Esophagus squamous epithelium (tissue), 5 donors: ENCODE measurements around the gene HLCS. TPM values are rescaled to one million over a fixed set of nuclear protein-coding genes. Genes with fewer than 3 reads are reported as not detected.
A peak's percentile ranks its signal among the peaks of the same experiment; 100 is the strongest.

Experiments
- DNase-seq: peaks from one replicate; lab custom pipeline; 2025; lab: John Stamatoyannopoulos, UW
- H3K27ac ChIP-seq, 4 donors: fragments of 200-600 bp; sonication (generic); one replicate each; pipeline ENCODE4 v1.5.1; 2016 to 2019; ENCODE audit warnings: mild to moderate bottlenecking in 1 of 4
- H3K27me3 ChIP-seq, 4 donors: fragments of 200-600 bp; sonication (generic); 1 replicate in 3 of 4; 2 replicates in 1 of 4; pipeline versions ENCODE4 v1.5.1 to v1.6.0; 2017 to 2021; ENCODE audit warnings: antibody characterized with exemption in 1 of 4
- H3K36me3 ChIP-seq, 3 donors: fragments of 200-600 bp; sonication (generic); one replicate each; pipeline ENCODE4 v1.5.1; 2016 to 2019
- H3K4me1 ChIP-seq, 3 donors: fragments of 200-600 bp; sonication (generic); one replicate each; pipeline ENCODE4 v1.5.1; 2017 to 2019
- H3K4me3 ChIP-seq, 4 donors: fragments of 200-600 bp; sonication (generic); 1 replicate in 3 of 4; 2 replicates in 1 of 4; pipeline ENCODE4 v1.5.1; 2016 to 2019; ENCODE audit warnings: mild to moderate bottlenecking in 2 of 4, moderate library complexity in 1 of 4
- H3K9me3 ChIP-seq, 3 donors: fragments of 200-600 bp; sonication (generic); one replicate each; pipeline ENCODE4 v1.5.1; 2016 to 2019
- POLR2A ChIP-seq, 4 donors: fragments of 450-650 bp; IDR thresholded peaks; one replicate each; pipeline ENCODE4 v1.6.1; 2017; ENCODE audit warnings: antibody characterized with exemption in 4 of 4, mild to moderate bottlenecking in 4 of 4, moderate library complexity in 3 of 4
- WGBS, 2 donors: methylation state at CpG; one replicate each; pipeline ENCODE4 v1.1.5; 2018; 5-methylcytosine and 5-hydroxymethylcytosine counted together
- intact Hi-C: fragments of 100-400 bp; cut with DNase I; formaldehyde crosslinking; loops from one replicate; pipeline ENCODE4 v1.15.0; 2022
- total RNA-seq, 4 donors: library from RNA; depleted of rRNA; stranded (reverse); fragments of >200 nt; gene quantifications; one replicate each; pipeline ENCODE4 v1.1.0, GENCODE V29; 2016
- TF ChIP-seq, protein P1 (sequence below), 6 experiments: fragments of 450-650 bp in 4 of 6; fragments of 200-600 bp in 2 of 6; sonication (generic) in 2 of 6; IDR thresholded peaks; one replicate each; pipeline ENCODE4 v1.5.1; 2016 to 2019; ENCODE audit warnings: antibody characterized with exemption in 6 of 6, mild to moderate bottlenecking in 4 of 6, moderate library complexity in 4 of 6
- donor health status: DM: yes; HTN: yes; CAD: no.

The HLCS gene
- total RNA-seq, 4 donors from 2014 or later = 6.3 to 19.5 (median 13.5) TPM

- H3K36me3 ChIP-seq = peaks cover 0 to 3% (median 0%) of the 10 kb centered on the region in 3 donors
- 21 to 32% methylated on average over 14 to 19 of the region's 34 CpGs for WGBS, 2 donors
- peaks cover 0 to 21% (median 0%) of the 10 kb centered on the region in 3 donors for H3K4me1 ChIP-seq
- H3K4me3 ChIP-seq = peak overlapping the region; percentile 62 to 97 (median 74)
- TF ChIP-seq POLR2A (IDR thresholded peaks at IDR 0.05) = no peak
- TF ChIP-seq, protein P1, sequence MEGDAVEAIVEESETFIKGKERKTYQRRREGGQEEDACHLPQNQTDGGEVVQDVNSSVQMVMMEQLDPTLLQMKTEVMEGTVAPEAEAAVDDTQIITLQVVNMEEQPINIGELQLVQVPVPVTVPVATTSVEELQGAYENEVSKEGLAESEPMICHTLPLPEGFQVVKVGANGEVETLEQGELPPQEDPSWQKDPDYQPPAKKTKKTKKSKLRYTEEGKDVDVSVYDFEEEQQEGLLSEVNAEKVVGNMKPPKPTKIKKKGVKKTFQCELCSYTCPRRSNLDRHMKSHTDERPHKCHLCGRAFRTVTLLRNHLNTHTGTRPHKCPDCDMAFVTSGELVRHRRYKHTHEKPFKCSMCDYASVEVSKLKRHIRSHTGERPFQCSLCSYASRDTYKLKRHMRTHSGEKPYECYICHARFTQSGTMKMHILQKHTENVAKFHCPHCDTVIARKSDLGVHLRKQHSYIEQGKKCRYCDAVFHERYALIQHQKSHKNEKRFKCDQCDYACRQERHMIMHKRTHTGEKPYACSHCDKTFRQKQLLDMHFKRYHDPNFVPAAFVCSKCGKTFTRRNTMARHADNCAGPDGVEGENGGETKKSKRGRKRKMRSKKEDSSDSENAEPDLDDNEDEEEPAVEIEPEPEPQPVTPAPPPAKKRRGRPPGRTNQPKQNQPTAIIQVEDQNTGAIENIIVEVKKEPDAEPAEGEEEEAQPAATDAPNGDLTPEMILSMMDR (IDR thresholded peaks at IDR 0.05) = no peak
- no peaks in the 10 kb centered on the region for H3K9me3 ChIP-seq
- peak overlapping the region; percentile 79 to 93 (median 89) for H3K27ac ChIP-seq
- intact Hi-C loops = no loop called here
- H3K27me3 ChIP-seq = no peaks in the 10 kb centered on the region
- DNase-seq = no peak
These were observed 626 bp upstream of the HLCS start for GRCh38 chr21:36966821-36967768.

DNA sequence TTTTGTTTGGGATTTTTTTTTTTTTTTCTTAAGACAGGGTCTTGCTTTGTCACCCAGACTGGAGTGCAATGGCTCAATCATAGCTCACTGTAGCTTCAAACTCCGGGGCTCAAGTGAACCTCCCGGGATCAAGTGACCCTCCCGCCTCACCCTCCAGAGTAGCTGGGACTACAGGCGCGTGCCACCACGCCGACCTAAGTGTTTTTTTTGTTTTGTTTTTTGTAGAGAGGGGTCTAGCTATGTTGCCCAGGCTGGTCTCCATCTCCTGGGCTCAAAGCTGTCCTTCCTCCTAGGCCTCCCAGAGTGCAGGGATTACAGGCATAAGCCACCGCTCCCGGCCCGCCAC lies 776 bp downstream of the HLCS start:
- no peak for DNase-seq
- 32 to 53% methylated on average over 9 to 10 of the region's 10 CpGs for WGBS, 2 donors
- H3K9me3 ChIP-seq = no peaks in the 10 kb centered on the region

GRCh38 chr21:36964827-36965719 lies 1.4 kb downstream of the HLCS start:
- Histone ChIP-seq H3K27me3 (no peaks in the 10 kb centered on the region), H3K4me3 (peak overlapping the region in 2 of 4 donors; percentile 84 to 97), H3K36me3 (peaks cover 0 to 23% (median 0%) of the 10 kb centered on the region in 3 donors), H3K27ac (peak overlapping the region in 1 of 4 donors; percentile 92), H3K9me3 (no peaks in the 10 kb centered on the region), H3K4me1 (peaks cover 0 to 21% (median 0%) of the 10 kb centered on the region in 3 donors)
- 70 to 79% methylated on average over 8 of the region's 8 CpGs for WGBS, 2 donors
- no peak for TF ChIP-seq POLR2A (IDR thresholded peaks at IDR 0.05)
- TF ChIP-seq, protein P1 (IDR thresholded peaks at IDR 0.05) = no peak
- intact Hi-C loops = no loop called here
- DNase-seq = no peak

More for the DNA sequence above, 776 bp downstream of the HLCS start:
- intact Hi-C loops = no loop called here
- peak overlapping the region; percentile 79 to 93 (median 89) for H3K27ac ChIP-seq
- no peak for TF ChIP-seq POLR2A (IDR thresholded peaks at IDR 0.05)
- TF ChIP-seq, protein P1 (IDR thresholded peaks at IDR 0.05) = no peak
- peaks cover 0 to 17% (median 0%) of the 10 kb centered on the region in 3 donors for H3K36me3 ChIP-seq
- H3K4me3 ChIP-seq = peak overlapping the region; percentile 62 to 97 (median 74)
- H3K4me1 ChIP-seq = peaks cover 0 to 21% (median 0%) of the 10 kb centered on the region in 3 donors
- no peaks in the 10 kb centered on the region for H3K27me3 ChIP-seq

GRCh38 chr21:36964398-36964797 lies 2.1 kb downstream of the HLCS start:
- Histone ChIP-seq H3K27ac (no peak overlapping the region), H3K4me1 (peaks cover 0 to 21% (median 0%) of the 10 kb centered on the region in 3 donors), H3K27me3 (no peaks in the 10 kb centered on the region), H3K4me3 (no peak overlapping the region), H3K9me3 (no peaks in the 10 kb centered on the region), H3K36me3 (peaks cover 0 to 30% (median 0%) of the 10 kb centered on the region in 3 donors)
- DNase-seq = no peak
- intact Hi-C loops = no loop called here
- 83 to 92% methylated on average over 4 of the region's 4 CpGs for WGBS, 2 donors
- no peak for TF ChIP-seq POLR2A (IDR thresholded peaks at IDR 0.05)
- TF ChIP-seq, protein P1 (IDR thresholded peaks at IDR 0.05) = no peak
